RWPE2 (cell line): ENCODE data around the gene ZNF541.

ENCODE experiments used
- ATAC-seq: fragments of 200-7000 bp; cut with Tn5 transposase; 3 replicates; pipeline ENCODE4 v1.9.1; 2021; ENCODE audit warnings: low read depth
- DNase-seq: peaks from one replicate; pipeline ENCODE4 v3.0.0-alpha.2; 2020; ENCODE audit warnings: low spot score
- H3K27ac ChIP-seq: fragments of 450-650 bp; 2 replicates; pipeline ENCODE4 v1.5.1; 2017; ENCODE audit warnings: mild to moderate bottlenecking; ENCODE audit not compliant: poor library complexity, severe bottlenecking
- H3K27me3 ChIP-seq: fragments of 250-450 bp; sonication (Bioruptor Pico); 2 replicates; pipeline ENCODE4 v1.5.1; 2021; ENCODE audit warnings: mild to moderate bottlenecking, moderate library complexity; ENCODE audit not compliant: insufficient read depth, poor library complexity, severe bottlenecking
- H3K36me3 ChIP-seq: fragments of 250-450 bp; sonication (Bioruptor Pico); 2 replicates; pipeline ENCODE4 v1.5.1; 2020; ENCODE audit warnings: low read depth, mild to moderate bottlenecking, moderate library complexity
- H3K4me1 ChIP-seq: fragments of 250-450 bp; sonication (Bioruptor Pico); 2 replicates; pipeline ENCODE4 v1.5.1; 2021; ENCODE audit warnings: mild to moderate bottlenecking, moderate library complexity; ENCODE audit not compliant: insufficient read depth, poor library complexity, severe bottlenecking
- H3K4me3 ChIP-seq: fragments of 250-450 bp; sonication (Bioruptor Pico); 2 replicates; pipeline ENCODE4 v1.5.1; 2021; ENCODE audit warnings: mild to moderate bottlenecking, moderate library complexity; ENCODE audit not compliant: severe bottlenecking
- H3K9me3 ChIP-seq: fragments of 250-450 bp; sonication (Bioruptor Pico); 2 replicates; pipeline ENCODE4 v1.5.1; 2021; ENCODE audit warnings: mild to moderate bottlenecking, moderate library complexity; ENCODE audit not compliant: severe bottlenecking
- CTCF ChIP-seq: fragments of 450-650 bp; IDR thresholded peaks from one replicate; pipeline ENCODE4 v1.5.1; 2017; ENCODE audit warnings: mild to moderate bottlenecking, moderate library complexity; ENCODE audit not compliant: poor library complexity, severe bottlenecking

The ZNF541 gene

GRCh38 chr19:47614559-47614958, 41.6 kb upstream of the ZNF541 start:
- ATAC-seq (no peak), DNase-seq (no peak)
- no peak for TF ChIP-seq CTCF
- Histone ChIP-seq H3K4me3 (no peak overlapping the region), H3K27ac (no peak overlapping the region), H3K9me3 (no peaks in the 10 kb centered on the region), H3K36me3 (peaks cover 13% of the 10 kb centered on the region; the same call in 1 of the 2 replicates), H3K27me3 (no peaks in the 10 kb centered on the region), H3K4me1 (peaks cover 3% of the 10 kb centered on the region)

DNA sequence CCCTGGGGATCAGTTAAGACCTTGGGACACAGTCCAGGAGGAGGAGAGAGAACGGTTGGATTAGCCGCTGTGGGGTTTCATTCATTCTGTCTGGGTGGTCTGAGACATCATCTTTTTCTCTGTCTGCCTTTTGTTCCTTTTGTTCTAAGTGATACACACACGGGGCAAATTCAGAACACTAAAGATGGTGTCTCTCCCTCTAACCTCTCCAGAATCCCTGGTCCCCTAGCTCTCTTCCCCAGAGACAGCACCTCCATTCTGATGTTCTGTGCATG, 41.0 kb upstream of the ZNF541 start:
- H3K27me3 ChIP-seq, result no peaks in the 10 kb centered on the region
- no peaks in the 10 kb centered on the region for H3K9me3 ChIP-seq
- no peak overlapping the region for H3K4me3 ChIP-seq
- TF ChIP-seq CTCF, result no peak
- H3K4me1 ChIP-seq, result peaks cover 3% of the 10 kb centered on the region
- no peak for DNase-seq
- no peak overlapping the region for H3K27ac ChIP-seq
- peaks cover 13% of the 10 kb centered on the region; the same call in 1 of the 2 replicates for H3K36me3 ChIP-seq
- ATAC-seq, result no peak

GRCh38 chr19:47613165-47614020, 40.4 kb upstream of the ZNF541 start:
- DNase-seq (no peak), ATAC-seq (no peak)
- H3K27me3 ChIP-seq, result no peaks in the 10 kb centered on the region
- H3K27ac ChIP-seq, result no peak overlapping the region
- no peak for TF ChIP-seq CTCF
- no peaks in the 10 kb centered on the region for H3K9me3 ChIP-seq
- no peak overlapping the region for H3K4me3 ChIP-seq
- peaks cover 3% of the 10 kb centered on the region for H3K4me1 ChIP-seq
- H3K36me3 ChIP-seq, result peaks cover 13% of the 10 kb centered on the region; the same call in 1 of the 2 replicates

DNA sequence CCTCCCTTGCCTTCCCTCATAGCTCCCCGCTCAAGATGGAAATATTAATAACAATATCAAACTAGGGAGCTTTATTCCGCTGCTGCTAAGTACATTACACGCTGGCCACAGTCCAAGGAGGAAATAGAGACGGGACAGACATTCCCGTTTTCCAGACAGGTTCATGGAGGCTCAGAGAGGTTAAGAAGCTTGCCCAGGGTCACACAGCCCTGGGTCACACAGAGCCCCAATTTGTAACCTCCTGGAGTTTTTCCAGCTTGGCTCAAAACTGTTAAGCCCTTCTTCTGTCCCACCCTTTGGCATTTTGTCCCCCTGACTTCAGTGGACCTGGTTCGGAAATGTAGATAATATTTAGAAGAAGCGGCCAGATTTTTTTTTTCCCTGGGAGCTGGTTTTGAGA, 38.0 kb upstream of the ZNF541 start:
- no peak for TF ChIP-seq CTCF
- Histone ChIP-seq H3K4me1 (peaks cover 3% of the 10 kb centered on the region), H3K36me3 (peaks cover 4% of the 10 kb centered on the region; the same call in 1 of the 2 replicates), H3K9me3 (no peaks in the 10 kb centered on the region), H3K4me3 (no peak overlapping the region), H3K27me3 (no peaks in the 10 kb centered on the region), H3K27ac (no peak overlapping the region)
- ATAC-seq (no peak), DNase-seq (no peak)
